ENCODE measurements around the gene GUCY2C.
"Not testable (repeated sequence)": the region's sequence is repeated elsewhere in the genome, so short reads cannot be mapped to it uniquely, and the experiment has no call there.

The GUCY2C gene

GRCh38 chr12:14696265-14696741 is at the start of gene GUCY2C:
Gene GUCY2C (minus strand): TSS chr12:14696599. CDS start chr12:14696448, 151 bp downstream.
- no peak for DNase-seq

DNA sequence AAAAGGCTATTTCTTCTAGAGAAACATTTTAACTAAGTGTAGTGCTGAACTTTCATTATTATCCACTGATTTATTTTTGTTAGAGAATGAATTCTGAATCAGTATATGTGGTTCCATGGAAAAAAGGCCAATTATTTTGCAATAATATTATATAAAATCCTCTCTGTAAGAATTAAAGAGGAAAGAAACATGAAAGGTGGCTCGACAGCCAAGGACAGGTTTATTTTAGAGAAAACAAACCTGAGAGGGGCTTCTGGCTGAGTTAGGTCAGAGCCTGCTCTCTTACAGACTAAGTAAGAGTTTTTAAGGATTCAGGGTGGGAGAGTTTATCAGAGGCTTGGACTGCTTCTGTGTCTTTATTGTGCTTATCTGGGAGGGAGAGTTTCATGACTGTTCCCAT is 46.7 kb upstream of the GUCY2C start:
- DNase-seq, result no peak

DNA sequence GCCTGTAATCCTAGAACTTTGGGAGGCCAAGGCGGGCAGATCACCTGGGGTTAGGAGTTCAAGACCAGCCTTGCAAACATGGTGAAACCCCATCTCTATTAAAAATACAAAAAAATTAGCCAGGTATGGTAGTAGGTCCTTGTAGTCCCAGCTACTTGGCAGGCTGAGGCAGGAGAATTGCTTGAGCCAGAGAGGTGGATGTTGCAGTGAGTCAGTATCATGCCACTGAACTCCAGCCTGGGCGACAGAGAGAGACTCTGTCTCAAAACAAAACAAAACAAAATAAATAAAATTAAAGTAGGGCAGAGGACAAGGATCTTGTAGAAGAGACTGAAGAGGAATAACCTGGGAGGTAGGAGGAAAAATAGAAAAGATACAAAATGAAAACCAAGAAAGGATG is 45.5 kb upstream of the GUCY2C start:
- DNase-seq, result no peak

- no peak for DNase-seq
Measured at GRCh38 chr12:14741153-14741552, 44.8 kb upstream of the GUCY2C start.

DNA sequence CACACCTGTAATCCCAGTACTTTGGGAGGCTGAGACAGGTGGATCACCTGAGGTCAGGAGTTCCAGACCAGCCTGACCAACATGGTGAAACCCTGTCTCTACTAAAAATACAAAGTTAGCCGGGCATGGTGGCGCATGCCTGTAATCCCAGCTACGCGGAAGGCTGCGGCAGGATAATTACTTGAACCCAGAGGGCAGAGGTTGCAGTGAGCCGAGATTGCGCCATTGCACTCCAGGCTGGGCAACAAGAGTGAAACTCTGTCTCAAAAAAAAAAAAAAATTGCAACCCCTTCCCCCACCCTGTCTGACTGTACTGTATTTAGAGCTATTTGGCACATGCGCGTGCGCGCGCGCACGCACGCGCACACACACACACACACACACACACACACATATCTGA is 40.0 kb upstream of the GUCY2C start:
- not testable (repeated sequence) for DNase-seq

DNA sequence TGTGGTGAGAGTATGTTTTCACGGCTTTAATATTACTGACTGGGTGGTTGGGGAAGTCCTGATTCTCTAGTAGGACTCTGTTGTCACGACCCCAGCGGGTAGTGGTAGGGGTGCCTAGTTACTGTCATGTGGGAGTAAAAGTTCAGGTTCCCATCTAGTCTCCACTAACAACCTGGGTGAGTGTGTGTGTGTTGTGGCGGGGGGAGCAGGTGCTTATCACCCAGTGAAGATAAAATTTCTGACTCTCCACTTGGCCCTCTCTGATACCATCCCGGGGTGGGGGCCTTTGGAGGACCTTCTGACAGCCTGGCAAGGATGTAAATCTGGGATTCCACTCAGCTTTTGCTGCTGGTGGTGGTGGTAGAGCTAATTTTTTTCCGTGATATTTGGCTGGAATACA is 35.4 kb upstream of the GUCY2C start:
- DNase-seq, result no peak

GRCh38 chr12:14729586-14729985 is 33.2 kb upstream of the GUCY2C start:
- DNase-seq, result no peak

- peak; percentile 75 for DNase-seq
Measured at GRCh38 chr12:14723763-14724162, 27.4 kb upstream of the GUCY2C start.

DNA sequence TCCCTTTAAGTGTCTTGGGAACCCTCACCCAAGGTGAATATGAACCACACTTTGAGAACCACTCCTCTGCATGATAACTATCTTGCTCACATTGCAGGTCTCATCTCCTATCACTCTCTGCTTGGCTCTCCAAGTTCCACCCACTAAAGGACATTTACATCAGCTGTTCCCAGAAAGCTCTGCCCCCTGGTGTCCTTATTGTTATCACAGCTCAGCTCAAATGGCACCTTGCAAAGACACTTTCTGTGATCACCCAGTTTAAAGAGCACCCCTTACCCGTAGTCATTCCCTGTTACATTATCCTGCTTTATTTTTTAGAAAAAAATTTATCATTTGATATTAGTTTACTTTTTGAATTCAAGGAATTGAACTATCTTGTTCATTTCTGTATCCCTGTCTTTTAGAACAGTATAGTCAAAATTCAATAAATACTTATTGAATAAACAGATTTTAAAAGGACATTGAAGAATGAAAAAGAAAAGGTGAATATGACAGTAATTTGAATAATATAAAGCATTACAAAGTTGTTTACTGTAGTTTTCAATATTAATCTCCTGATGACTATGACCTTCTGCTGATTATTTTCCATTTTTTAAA is 20.5 kb upstream of the GUCY2C start:
- no peak for DNase-seq

GRCh38 chr12:14714437-14714836 is 18.0 kb upstream of the GUCY2C start:
- DNase-seq, result no peak

DNA sequence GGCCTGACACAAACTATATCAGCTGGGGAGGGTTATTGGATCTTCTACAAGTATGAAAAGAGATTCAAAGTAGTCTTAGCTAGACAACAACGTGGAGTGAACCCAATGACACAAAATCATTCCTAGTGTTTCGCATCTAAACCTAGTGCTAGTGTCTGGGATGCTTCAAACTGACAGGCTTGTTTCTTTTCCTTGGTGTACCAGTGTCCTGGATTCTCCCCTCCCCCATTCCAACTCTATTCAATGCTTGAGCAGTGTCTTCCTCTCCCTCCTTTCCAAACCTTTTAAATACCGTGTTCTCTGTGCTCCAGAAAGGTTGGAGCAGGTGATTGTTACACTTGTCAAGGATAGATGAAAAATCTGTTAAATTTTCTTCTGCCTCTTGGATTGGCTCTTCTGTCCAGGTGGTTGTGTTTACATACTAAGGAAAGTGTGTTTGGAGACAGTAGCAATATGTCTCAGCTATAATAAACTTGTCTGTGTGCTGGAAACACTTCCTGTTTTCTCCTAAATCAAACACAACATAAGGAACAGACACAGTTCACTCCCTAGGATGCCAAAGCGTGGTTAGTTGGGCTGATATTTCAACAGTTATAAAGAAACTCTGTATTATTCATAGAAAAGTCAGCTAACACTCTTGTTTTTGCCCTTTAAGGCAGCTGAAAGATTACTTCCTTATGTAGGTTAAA is 14.4 kb upstream of the GUCY2C start:
- DNase-seq, result no peak

DNA sequence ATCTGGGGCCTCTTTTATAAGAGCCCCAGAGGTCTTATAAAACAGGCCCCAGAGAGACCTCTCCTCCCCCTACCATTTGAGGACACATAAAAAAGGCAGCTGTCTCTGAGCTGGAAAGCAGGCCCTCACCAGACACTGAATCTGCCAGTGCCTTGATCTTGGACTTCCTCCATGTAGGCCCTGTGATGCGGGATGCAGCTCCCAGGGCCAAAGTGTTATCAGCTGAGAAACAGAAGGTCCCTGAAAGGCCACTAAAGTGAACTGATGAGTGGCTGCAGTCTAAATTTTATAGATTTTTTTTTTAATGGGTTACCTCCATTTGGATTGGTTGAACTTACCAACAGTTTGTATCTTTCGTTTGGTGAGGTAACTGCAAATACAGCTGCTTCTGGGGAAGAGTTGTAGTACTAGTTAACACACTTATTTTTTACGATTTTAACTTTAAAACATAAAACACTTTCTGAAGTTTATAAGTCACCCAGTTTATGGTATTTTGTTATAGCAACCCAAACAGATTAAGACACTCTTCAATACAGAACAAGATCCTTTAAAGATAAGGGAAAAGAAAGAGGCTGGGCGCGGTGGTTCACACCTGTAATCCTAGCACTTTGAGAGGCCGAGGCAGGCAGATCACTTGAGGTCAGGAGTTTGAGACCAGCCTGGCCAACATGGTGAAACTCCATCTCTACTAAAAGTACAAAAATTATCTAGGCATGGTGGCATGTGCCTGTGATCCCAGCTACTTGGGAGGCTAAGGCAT is 5.6 kb upstream of the GUCY2C start:
- no peak for DNase-seq

DNA sequence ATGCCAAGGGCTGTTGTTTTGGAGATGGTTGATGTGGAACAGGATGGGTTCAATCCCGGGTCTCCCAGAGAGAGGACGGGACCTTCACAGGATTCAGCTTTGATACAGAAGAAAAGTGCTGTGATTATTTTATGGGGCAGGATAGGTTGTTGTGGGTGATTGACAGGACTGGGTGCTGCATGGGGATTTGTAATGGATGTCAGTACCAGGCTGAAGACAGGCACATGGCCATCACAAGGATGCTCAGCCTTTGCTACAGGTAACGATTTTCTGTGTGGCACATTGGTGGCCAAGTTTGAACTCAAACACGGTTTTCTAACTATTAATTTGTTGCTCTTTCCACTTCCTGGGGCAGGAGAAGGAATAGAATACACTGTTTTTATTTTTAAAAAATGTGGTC is 4.5 kb upstream of the GUCY2C start:
- no peak for DNase-seq

- no peak for DNase-seq
Measured at GRCh38 chr12:14699923-14700322, 3.5 kb upstream of the GUCY2C start.

DNA sequence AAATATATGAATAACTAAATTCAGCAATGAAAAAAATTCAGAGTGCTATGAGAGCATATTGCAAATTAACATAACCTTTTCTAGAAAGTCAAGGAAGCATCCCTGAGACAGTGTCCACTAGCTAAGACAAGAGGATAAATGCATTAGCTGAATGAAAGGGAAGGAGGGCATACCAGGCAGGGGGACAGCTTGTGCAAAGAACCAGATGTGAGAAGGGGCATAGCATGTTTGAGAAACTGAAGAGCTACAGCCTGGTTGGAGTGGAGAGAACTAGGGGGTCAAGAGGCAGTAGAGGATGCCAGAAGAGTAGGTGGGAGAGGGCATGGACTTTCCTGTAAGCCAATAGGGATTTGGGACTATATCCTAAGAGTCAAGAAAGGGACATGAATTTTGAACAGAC is 2.2 kb upstream of the GUCY2C start:
- no peak for DNase-seq

DNA sequence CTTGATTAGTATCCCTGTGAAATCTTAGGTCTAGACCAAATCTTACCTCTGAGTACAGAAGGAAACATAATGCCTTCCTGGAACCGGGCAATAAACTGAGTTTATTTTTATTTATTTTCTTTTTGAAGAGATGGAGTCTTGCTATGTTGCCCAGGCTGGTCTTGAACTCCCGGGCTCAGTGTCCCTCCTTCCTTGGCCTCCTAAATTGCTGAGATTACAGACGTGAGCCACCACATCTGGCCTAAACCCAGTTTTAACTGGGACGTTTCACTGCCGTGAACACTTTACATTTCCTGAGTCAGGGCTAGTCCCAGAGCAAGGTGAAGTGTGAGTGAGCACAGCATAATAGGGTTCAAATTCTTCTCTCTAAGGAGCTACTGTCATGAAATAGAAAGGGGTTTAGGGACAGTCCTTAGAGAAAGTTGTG is 671 bp downstream of the GUCY2C start:
- DNase-seq, result no peak

- DNase-seq, result no peak
Measured at GRCh38 chr12:14694970-14695369, 1.4 kb downstream of the GUCY2C start.

DNA sequence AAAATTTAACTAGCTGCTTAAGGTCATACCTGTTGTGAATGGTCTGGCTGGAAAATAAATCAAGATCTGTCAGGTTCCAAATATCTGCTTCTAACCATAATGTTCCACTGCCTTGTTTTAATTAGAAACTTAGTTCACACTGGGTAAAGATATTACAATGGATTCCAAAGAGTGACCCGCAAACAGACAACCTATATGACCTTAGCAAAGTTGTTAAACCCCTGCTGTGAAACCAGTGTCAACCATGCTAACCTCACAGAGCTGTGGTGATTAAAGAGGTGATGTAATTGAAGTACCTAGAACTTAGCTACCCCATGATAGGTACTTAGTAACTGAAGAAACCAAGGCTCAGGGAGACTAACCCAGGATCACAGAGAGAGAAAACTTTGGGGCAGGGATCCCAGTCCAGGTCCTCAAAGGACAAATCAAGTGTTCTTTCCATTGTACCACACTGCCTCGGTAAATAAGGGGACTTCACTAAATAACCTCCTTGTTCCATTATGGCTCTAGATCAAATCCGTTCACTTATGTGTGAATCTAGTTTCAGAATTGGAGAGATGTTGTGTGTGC is 2.2 kb downstream of the GUCY2C start:
- no peak for DNase-seq

DNA sequence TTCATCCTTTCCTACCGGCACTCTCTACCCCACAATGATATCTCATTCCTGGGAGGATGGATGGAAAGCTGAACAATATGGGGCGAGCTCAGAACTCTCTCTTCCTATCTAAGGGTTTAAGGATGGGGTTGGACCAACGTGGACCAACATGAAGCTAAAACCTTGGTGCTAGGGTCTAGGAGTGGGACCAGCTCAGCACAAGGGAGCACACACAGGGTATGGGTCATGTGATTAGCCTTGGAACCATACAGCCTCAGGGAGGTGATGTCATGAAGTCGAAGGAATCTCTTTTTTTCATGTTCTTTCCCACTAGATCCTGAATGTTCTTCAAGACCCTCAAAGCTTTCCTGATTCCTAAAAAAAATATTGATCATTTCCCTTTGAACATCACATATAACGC is 3.3 kb downstream of the GUCY2C start:
- no peak for DNase-seq

- DNase-seq, result no peak
Measured at GRCh38 chr12:14691560-14691959, 4.8 kb downstream of the GUCY2C start.

GRCh38 chr12:14689996-14690395 is 6.4 kb downstream of the GUCY2C start:
- DNase-seq, result no peak

DNA sequence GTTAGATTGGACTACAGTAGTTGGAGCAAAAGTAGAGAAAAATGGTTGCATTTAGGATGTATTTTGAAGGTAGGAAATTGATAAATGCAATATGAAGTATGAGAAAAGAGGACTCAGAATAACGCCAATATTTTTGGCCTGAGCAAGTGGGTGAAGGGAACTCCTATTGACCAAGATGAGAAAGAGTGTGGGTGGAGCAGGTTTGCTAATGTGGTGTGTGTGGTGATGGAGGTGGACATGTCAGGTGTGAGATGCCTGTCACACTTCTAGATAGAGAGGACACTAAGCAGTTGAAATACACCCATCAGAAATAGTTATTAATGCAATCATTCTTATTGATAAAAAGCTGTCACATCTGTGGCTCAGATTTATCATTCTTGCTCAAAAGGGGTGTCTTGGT is 7.3 kb downstream of the GUCY2C start:
- no peak for DNase-seq

DNA sequence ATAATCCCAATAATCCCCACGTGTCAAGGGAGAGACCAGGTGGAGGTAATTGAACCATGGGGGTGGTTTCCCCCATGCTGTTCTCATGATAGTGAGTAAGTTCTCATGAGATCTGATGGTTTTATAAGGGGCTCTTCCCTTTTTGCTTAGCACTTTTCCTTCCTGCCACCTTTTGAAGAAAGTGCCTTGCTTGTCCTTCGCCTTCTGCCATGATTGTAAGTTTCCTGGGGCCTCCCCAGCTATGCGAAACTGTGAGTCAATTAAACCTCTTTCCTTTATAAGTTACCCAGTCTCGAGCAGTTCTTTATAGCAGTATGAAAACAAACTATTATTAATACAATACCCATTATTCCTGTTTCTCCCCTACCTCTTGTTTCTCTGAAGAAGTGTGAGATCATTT is 14.2 kb downstream of the GUCY2C start:
- not testable (repeated sequence) for DNase-seq

DNA sequence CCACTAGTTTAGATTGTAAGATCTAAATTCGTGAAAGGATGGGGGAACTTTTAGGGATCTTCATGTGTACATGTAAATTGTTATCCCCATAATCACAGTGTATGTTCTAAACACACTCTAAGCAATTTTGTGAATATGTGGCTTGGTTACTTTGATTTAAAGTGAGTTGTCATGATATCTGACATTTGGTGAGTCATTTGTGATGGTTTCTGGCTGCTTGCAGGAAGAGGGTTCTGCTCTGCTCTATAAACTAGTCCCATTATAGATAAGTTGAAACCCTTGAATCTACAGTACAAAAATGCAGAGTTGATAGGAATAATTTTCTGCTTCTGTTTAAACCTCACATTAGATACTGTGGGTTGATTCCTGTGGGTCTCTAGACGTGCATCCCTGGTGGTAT is 14.8 kb downstream of the GUCY2C start:
- no peak for DNase-seq

Measured in activated CD8-positive, alpha-beta memory T cell treated with anti-CD3 and anti-CD28 coated beads for 24 hours (primary cell).